ENCODE measurements around the gene SLC6A19.

The SLC6A19 gene

GRCh38 chr5:1190278-1190677, 11.1 kb upstream of the SLC6A19 start:
- Histone ChIP-seq H3K79me2 (ENCODE audit: low read length) (no peaks in the 10 kb centered on the region), H3K27ac (ENCODE audit: low read length) (no peak overlapping the region), H3K4me1 (ENCODE audit: low read length) (no peaks in the 10 kb centered on the region), H3K36me3 (replicated peaks; ENCODE audit: low read depth, low read length) (no peaks in the 10 kb centered on the region), H3K4me2 (ENCODE audit: low read length) (no peak overlapping the region), H4K20me1 (ENCODE audit: insufficient read depth, low read length) (no peaks in the 10 kb centered on the region), H3K9me3 (ENCODE audit: insufficient read depth, low read length) (no peaks in the 10 kb centered on the region), H2AFZ (ENCODE audit: low read depth, low read length) (no peak overlapping the region), H3K4me3 (ENCODE audit: low read length) (no peak overlapping the region), H3K9ac (ENCODE audit: low read length) (no peak overlapping the region), H3K27me3 (ENCODE audit: low read depth, low read length) (no peaks in the 10 kb centered on the region)
- no peak for TF ChIP-seq CTCF (IDR thresholded peaks at IDR 0.05; ENCODE audit: low read depth, low read length)
- TF ChIP-seq EZH2phosphoT487 (IDR thresholded peaks at IDR 0.05; ENCODE audit: low read depth), result no peak

GRCh38 chr5:1190837-1191239, 10.6 kb upstream of the SLC6A19 start:
- no peak for TF ChIP-seq EZH2phosphoT487 (IDR thresholded peaks at IDR 0.05; ENCODE audit: low read depth)
- TF ChIP-seq CTCF (IDR thresholded peaks at IDR 0.05; ENCODE audit: low read depth, low read length), result no peak
- H3K79me2 ChIP-seq (ENCODE audit: low read length), result no peaks in the 10 kb centered on the region
- no peaks in the 10 kb centered on the region for H4K20me1 ChIP-seq (ENCODE audit: insufficient read depth, low read length)
- H3K36me3 ChIP-seq (replicated peaks; ENCODE audit: low read depth, low read length), result no peaks in the 10 kb centered on the region
- H3K4me2 ChIP-seq (ENCODE audit: low read length), result no peak overlapping the region
- H3K9me3 ChIP-seq (ENCODE audit: insufficient read depth, low read length), result no peaks in the 10 kb centered on the region
- H3K9ac ChIP-seq (ENCODE audit: low read length), result no peak overlapping the region
- H3K27ac ChIP-seq (ENCODE audit: low read length), result no peak overlapping the region
- no peak overlapping the region for H3K4me3 ChIP-seq (ENCODE audit: low read length)
- H2AFZ ChIP-seq (ENCODE audit: low read depth, low read length), result no peak overlapping the region
- H3K27me3 ChIP-seq (ENCODE audit: low read depth, low read length), result no peaks in the 10 kb centered on the region
- no peaks in the 10 kb centered on the region for H3K4me1 ChIP-seq (ENCODE audit: low read length)

GRCh38 chr5:1192971-1193590, 8.3 kb upstream of the SLC6A19 start:
- no peak overlapping the region for H3K9ac ChIP-seq (ENCODE audit: low read length)
- no peaks in the 10 kb centered on the region for H3K79me2 ChIP-seq (ENCODE audit: low read length)
- H3K4me3 ChIP-seq (ENCODE audit: low read length), result no peak overlapping the region
- no peak overlapping the region for H3K27ac ChIP-seq (ENCODE audit: low read length)
- no peaks in the 10 kb centered on the region for H3K36me3 ChIP-seq (replicated peaks; ENCODE audit: low read depth, low read length)
- H4K20me1 ChIP-seq (ENCODE audit: insufficient read depth, low read length), result no peaks in the 10 kb centered on the region
- no peaks in the 10 kb centered on the region for H3K9me3 ChIP-seq (ENCODE audit: insufficient read depth, low read length)
- no peaks in the 10 kb centered on the region for H3K4me1 ChIP-seq (ENCODE audit: low read length)
- H3K27me3 ChIP-seq (ENCODE audit: low read depth, low read length), result no peaks in the 10 kb centered on the region
- TF ChIP-seq EZH2phosphoT487 (IDR thresholded peaks at IDR 0.05; ENCODE audit: low read depth) (no peak), CTCF (IDR thresholded peaks at IDR 0.05; ENCODE audit: low read depth, low read length) (no peak)
- H2AFZ ChIP-seq (ENCODE audit: low read depth, low read length), result no peak overlapping the region
- no peak overlapping the region for H3K4me2 ChIP-seq (ENCODE audit: low read length)

- Histone ChIP-seq H3K4me1 (ENCODE audit: low read length) (no peaks in the 10 kb centered on the region), H3K27me3 (ENCODE audit: low read depth, low read length) (no peaks in the 10 kb centered on the region), H3K9ac (ENCODE audit: low read length) (no peak overlapping the region), H3K79me2 (ENCODE audit: low read length) (no peaks in the 10 kb centered on the region), H2AFZ (ENCODE audit: low read depth, low read length) (no peak overlapping the region), H4K20me1 (ENCODE audit: insufficient read depth, low read length) (no peaks in the 10 kb centered on the region), H3K36me3 (replicated peaks; ENCODE audit: low read depth, low read length) (no peaks in the 10 kb centered on the region), H3K4me2 (ENCODE audit: low read length) (no peak overlapping the region), H3K4me3 (ENCODE audit: low read length) (no peak overlapping the region), H3K9me3 (ENCODE audit: insufficient read depth, low read length) (no peaks in the 10 kb centered on the region), H3K27ac (ENCODE audit: low read length) (no peak overlapping the region)
- no peak for TF ChIP-seq CTCF (IDR thresholded peaks at IDR 0.05; ENCODE audit: low read depth, low read length)
- TF ChIP-seq EZH2phosphoT487 (IDR thresholded peaks at IDR 0.05; ENCODE audit: low read depth), result no peak
Measured at GRCh38 chr5:1193591-1193985, 7.8 kb upstream of the SLC6A19 start.

Measured in OCI-LY3 (cell line).